GM19395 (cell line): ENCODE results near the gene OTOP3.

Experiments
- ATAC-seq: cut with Tn5 transposase; IDR thresholded peaks from one replicate; pipeline ENCODE4 v1.9.1; 2021; ENCODE audit warnings: mild to moderate bottlenecking, moderate library complexity; ENCODE audit not compliant: unreplicated experiment

OTOP3 gene

GRCh38 chr17:74937064-74938051 lies 1.7 kb downstream of the OTOP3 start:
- ATAC-seq, result no peak

GRCh38 chr17:74938194-74938950 lies 2.7 kb downstream of the OTOP3 start:
- ATAC-seq, result no peak

GRCh38 chr17:74939534-74939933 lies 3.8 kb downstream of the OTOP3 start:
- no peak for ATAC-seq

- no peak for ATAC-seq
Observed at GRCh38 chr17:74941128-74941725, 5.5 kb downstream of the OTOP3 start.

GRCh38 chr17:74943808-74944522 lies 8.3 kb downstream of the OTOP3 start:
- no peak for ATAC-seq

- ATAC-seq, result no peak
Observed at GRCh38 chr17:74945543-74945942, 9.8 kb downstream of the OTOP3 start.

- no peak for ATAC-seq
Observed at GRCh38 chr17:74946641-74947040, 10.9 kb downstream of the OTOP3 start.

- no peak for ATAC-seq
Observed at GRCh38 chr17:74947041-74947754, 11.5 kb downstream of the OTOP3 start.

GRCh38 chr17:74949455-74950115 lies 13.9 kb downstream of the OTOP3 start:
- ATAC-seq, result no peak

GRCh38 chr17:74950207-74950606 lies 14.5 kb downstream of the OTOP3 start:
- no peak for ATAC-seq

- no peak for ATAC-seq
Observed at GRCh38 chr17:74951065-74951464, 15.4 kb downstream of the OTOP3 start.

GRCh38 chr17:74951680-74952421 lies 16.2 kb downstream of the OTOP3 start:
- no peak for ATAC-seq

- ATAC-seq, result no peak
Observed at GRCh38 chr17:74952431-74953133, 16.9 kb downstream of the OTOP3 start.

GRCh38 chr17:74953134-74953687 lies 17.5 kb downstream of the OTOP3 start:
- ATAC-seq, result no peak

- no peak for ATAC-seq
Observed at GRCh38 chr17:74954115-74954514, 18.4 kb downstream of the OTOP3 start.

- ATAC-seq, result no peak
Observed at GRCh38 chr17:74954665-74955421, 19.1 kb downstream of the OTOP3 start.

GRCh38 chr17:74956093-74956492 lies 20.4 kb downstream of the OTOP3 start:
- no peak for ATAC-seq
